Measurements from ENCODE around the gene OSBPL6.

- no peak for TF ChIP-seq CTCF (IDR thresholded peaks at IDR 0.05)
- TF ChIP-seq POLR2AphosphoS5 (IDR thresholded peaks at IDR 0.05) = no peak
- no peak for TF ChIP-seq POLR2A (IDR thresholded peaks at IDR 0.05)
- TF ChIP-seq EP300 (IDR thresholded peaks at IDR 0.05) = no peak
Measured at GRCh38 chr2:178282075-178282815, 87.9 kb downstream of the OSBPL6 start.

Data from gastroesophageal sphincter (tissue), 3 donors.